Muscle layer of duodenum (tissue), 2 donors: Measurements from ENCODE around the gene BCAN.

Source experiments
- H3K27ac ChIP-seq: one replicate; pipeline ENCODE4 v1.7.0; 2013; ENCODE audit warnings: mild to moderate bottlenecking, low read length
- H3K27me3 ChIP-seq: one replicate; pipeline ENCODE4 v1.7.0; 2013; ENCODE audit warnings: low read depth, mild to moderate bottlenecking, control low read depth, low read length
- H3K36me3 ChIP-seq, 2 donors: one replicate each; pipeline ENCODE4 v1.7.0; 2013; ENCODE audit warnings: low read length in 2 of 2, control low read depth in 1 of 2, mild to moderate bottlenecking in 1 of 2; ENCODE audit not compliant: insufficient read depth in 2 of 2, control insufficient read depth in 1 of 2
- H3K4me1 ChIP-seq, 2 donors: one replicate each; pipeline ENCODE4 v1.7.0; 2013; ENCODE audit warnings: low read length in 2 of 2, mild to moderate bottlenecking in 2 of 2, control low read depth in 1 of 2, moderate library complexity in 1 of 2; ENCODE audit not compliant: insufficient read depth in 2 of 2, control insufficient read depth in 1 of 2
- H3K4me3 ChIP-seq, 2 donors: one replicate each; pipeline ENCODE4 v1.7.0; 2013; ENCODE audit warnings: low read length in 2 of 2, low read depth in 1 of 2, mild to moderate bottlenecking in 1 of 2
- H3K9me3 ChIP-seq, 2 donors: one replicate each; pipeline ENCODE4 v1.7.0; 2013; ENCODE audit warnings: low read length in 2 of 2, control low read depth in 1 of 2, mild to moderate bottlenecking in 1 of 2; ENCODE audit not compliant: control insufficient read depth in 1 of 2
- donor health status: healthy.

Gene BCAN

DNA sequence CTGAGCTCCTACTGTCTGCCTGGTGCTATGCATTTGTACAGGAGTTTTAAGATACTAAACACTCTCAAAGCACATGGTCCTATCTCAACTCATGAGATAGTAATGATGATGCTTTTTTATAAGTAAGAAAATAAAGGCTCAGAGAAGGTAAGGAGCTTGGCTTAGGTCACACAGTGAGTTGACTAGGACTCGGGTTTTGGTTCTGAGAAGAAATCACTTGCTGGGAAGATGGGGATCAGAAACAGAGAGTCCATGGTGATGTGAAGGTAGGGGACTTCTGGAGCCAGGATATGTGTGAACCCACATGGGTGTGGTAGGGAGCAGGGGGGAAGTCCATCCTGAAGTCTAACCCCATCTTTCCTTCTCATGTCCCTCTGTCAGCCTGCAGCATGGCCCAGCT, 3.7 kb downstream of the BCAN start:
- H3K27ac ChIP-seq: no peak overlapping the region

DNA sequence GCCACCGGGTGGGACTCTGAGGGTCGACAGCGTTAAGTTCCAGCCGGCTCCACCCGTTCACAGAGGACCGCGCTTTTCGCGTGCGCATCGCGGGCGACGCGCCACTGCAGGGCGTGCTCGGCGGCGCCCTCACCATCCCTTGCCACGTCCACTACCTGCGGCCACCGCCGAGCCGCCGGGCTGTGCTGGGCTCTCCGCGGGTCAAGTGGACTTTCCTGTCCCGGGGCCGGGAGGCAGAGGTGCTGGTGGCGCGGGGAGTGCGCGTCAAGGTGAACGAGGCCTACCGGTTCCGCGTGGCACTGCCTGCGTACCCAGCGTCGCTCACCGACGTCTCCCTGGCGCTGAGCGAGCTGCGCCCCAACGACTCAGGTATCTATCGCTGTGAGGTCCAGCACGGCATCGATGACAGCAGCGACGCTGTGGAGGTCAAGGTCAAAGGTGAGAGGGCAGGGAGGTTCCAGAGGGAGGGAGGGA, 4.9 kb downstream of the BCAN start:
- H3K36me3 ChIP-seq: no peaks in the 10 kb centered on the region
- H3K27me3 ChIP-seq: peaks cover 37% of the 10 kb centered on the region
- no peaks in the 10 kb centered on the region for H3K4me1 ChIP-seq
- H3K27ac ChIP-seq: no peak overlapping the region
- H3K4me3 ChIP-seq: no peak overlapping the region
- H3K9me3 ChIP-seq: no peaks in the 10 kb centered on the region

More for the DNA sequence above, 3.7 kb downstream of the BCAN start:
- Histone ChIP-seq H3K27me3 (peaks cover 47% of the 10 kb centered on the region), H3K4me1 (peaks cover 0 to 11% of the 10 kb centered on the region in 2 donors), H3K9me3 (no peaks in the 10 kb centered on the region), H3K36me3 (no peaks in the 10 kb centered on the region), H3K4me3 (no peak overlapping the region)

DNA sequence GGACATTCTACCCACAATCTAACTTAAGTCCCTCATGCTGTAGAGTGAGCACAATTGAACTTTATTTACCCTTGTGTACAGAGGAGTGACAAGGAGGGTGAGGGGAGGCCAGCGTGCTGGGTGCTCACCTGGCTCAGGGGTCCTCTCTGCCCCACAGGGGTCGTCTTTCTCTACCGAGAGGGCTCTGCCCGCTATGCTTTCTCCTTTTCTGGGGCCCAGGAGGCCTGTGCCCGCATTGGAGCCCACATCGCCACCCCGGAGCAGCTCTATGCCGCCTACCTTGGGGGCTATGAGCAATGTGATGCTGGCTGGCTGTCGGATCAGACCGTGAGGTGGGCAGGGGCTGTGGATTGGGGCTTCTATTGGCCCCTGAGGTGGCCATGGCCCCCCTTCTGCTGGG, 5.4 kb downstream of the BCAN start:
- Histone ChIP-seq H3K27me3 (peaks cover 33% of the 10 kb centered on the region), H3K9me3 (no peaks in the 10 kb centered on the region), H3K27ac (no peak overlapping the region), H3K4me3 (no peak overlapping the region), H3K36me3 (no peaks in the 10 kb centered on the region), H3K4me1 (no peaks in the 10 kb centered on the region)

DNA sequence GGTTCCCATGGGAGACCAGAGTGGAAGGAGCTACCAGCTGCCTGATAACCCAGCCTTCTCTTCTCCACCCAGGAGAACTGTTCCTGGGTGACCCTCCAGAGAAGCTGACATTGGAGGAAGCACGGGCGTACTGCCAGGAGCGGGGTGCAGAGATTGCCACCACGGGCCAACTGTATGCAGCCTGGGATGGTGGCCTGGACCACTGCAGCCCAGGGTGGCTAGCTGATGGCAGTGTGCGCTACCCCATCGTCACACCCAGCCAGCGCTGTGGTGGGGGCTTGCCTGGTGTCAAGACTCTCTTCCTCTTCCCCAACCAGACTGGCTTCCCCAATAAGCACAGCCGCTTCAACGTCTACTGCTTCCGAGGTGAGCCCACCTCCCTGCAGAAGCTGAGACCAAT, 6.6 kb downstream of the BCAN start:
- peaks cover 27% of the 10 kb centered on the region for H3K27me3 ChIP-seq
- no peak overlapping the region for H3K4me3 ChIP-seq
- H3K4me1 ChIP-seq: no peaks in the 10 kb centered on the region
- H3K27ac ChIP-seq: no peak overlapping the region
- no peaks in the 10 kb centered on the region for H3K36me3 ChIP-seq
- H3K9me3 ChIP-seq: no peaks in the 10 kb centered on the region

DNA sequence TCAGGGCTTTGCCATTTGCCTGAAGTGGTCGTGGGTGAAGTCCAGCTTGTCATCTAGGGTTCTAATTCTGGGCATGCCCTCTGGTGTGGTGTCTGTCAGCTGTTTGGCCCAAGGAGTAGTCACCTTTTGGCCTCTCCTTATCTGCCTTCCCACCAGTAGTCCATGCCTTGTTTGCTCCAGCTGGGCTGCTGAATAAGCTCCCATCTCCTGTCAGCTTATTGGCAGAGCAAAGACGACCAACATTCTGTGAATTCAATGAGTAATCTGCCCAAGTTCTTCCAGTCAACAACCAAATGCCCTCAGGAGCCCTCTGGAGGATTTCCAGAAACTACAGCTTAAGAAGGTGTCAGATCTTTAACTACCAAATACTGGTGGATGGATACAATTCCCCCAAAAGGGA, 7.0 kb downstream of the BCAN start:
- H3K9me3 ChIP-seq: no peaks in the 10 kb centered on the region
- no peak overlapping the region for H3K27ac ChIP-seq
- no peak overlapping the region for H3K4me3 ChIP-seq
- H3K36me3 ChIP-seq: no peaks in the 10 kb centered on the region
- no peaks in the 10 kb centered on the region for H3K4me1 ChIP-seq
- H3K27me3 ChIP-seq: peaks cover 27% of the 10 kb centered on the region

DNA sequence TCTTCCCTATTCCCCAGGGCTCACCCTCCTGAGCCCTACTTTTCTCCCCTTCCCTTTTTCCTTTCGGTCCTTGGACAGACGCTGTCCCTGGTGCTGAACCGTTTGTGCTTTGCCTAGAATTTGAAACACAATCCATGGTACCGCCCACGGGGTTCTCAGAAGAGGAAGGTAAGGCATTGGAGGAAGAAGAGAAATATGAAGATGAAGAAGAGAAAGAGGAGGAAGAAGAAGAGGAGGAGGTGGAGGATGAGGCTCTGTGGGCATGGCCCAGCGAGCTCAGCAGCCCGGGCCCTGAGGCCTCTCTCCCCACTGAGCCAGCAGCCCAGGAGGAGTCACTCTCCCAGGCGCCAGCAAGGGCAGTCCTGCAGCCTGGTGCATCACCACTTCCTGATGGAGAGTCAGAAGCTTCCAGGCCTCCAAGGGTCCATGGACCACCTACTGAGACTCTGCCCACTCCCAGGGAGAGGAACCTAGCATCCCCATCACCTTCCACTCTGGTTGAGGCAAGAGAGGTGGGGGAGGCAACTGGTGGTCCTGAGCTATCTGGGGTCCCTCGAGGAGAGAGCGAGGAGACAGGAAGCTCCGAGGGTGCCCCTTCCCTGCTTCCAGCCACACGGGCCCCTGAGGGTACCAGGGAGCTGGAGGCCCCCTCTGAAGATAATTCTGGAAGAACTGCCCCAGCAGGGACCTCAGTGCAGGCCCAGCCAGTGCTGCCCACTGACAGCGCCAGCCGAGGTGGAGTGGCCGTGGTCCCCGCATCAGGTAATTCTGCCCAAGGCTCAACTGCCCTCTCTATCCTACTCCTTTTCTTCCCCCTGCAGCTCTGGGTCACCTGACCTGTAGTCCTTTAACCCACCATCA, 10.4 kb downstream of the BCAN start:
- Histone ChIP-seq H3K4me3 (no peak overlapping the region), H3K4me1 (peaks cover 0 to 12% of the 10 kb centered on the region in 2 donors), H3K36me3 (no peaks in the 10 kb centered on the region), H3K9me3 (no peaks in the 10 kb centered on the region), H3K27ac (no peak overlapping the region), H3K27me3 (peaks cover 19% of the 10 kb centered on the region)

DNA sequence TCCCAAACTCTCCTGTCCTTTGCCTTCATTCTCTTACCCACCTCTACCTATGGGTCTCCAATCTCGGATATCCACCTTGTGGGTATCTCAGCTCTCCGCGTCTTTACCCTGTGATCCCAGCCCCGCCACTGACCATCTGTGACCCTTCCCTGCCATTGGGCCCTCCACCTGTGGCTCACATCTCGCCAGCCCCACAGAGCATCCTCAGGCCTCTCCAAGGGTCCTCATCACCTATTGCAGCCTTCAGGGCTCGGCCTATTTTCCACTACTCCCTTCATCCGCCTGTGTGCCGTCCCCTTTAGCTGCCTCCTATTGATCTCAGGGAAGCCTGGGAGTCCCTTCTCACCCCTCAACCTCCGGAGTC, 11.1 kb downstream of the BCAN start:
- H3K4me3 ChIP-seq: no peak overlapping the region
- H3K4me1 ChIP-seq: peaks cover 0 to 18% of the 10 kb centered on the region in 2 donors
- peaks cover 13% of the 10 kb centered on the region for H3K27me3 ChIP-seq
- no peaks in the 10 kb centered on the region for H3K36me3 ChIP-seq
- no peak overlapping the region for H3K27ac ChIP-seq
- no peaks in the 10 kb centered on the region for H3K9me3 ChIP-seq

DNA sequence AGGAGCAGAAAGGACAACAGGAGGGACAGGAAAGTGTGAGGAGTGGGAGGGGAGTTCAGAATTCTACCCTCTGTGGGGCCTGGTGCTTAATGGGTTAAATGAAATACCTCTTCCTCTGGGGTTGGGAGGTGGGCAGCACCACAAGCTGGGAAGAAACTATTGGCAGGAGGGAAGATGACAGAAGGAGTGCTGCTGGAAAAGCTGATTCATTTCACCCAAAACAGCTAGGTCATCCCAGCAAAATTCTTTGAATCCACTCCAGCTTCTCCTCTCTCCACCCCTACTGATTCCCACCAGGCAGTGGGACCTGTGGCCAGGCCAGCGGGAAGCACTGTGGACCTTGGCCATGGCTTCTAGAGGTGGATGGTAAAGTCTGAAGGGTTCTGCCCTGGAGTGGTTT, 12.8 kb downstream of the BCAN start:
- Histone ChIP-seq H3K4me3 (no peak overlapping the region), H3K4me1 (peaks cover 4 to 26% of the 10 kb centered on the region in 2 donors), H3K9me3 (no peaks in the 10 kb centered on the region), H3K27ac (no peak overlapping the region), H3K27me3 (peaks cover 12% of the 10 kb centered on the region), H3K36me3 (no peaks in the 10 kb centered on the region)

DNA sequence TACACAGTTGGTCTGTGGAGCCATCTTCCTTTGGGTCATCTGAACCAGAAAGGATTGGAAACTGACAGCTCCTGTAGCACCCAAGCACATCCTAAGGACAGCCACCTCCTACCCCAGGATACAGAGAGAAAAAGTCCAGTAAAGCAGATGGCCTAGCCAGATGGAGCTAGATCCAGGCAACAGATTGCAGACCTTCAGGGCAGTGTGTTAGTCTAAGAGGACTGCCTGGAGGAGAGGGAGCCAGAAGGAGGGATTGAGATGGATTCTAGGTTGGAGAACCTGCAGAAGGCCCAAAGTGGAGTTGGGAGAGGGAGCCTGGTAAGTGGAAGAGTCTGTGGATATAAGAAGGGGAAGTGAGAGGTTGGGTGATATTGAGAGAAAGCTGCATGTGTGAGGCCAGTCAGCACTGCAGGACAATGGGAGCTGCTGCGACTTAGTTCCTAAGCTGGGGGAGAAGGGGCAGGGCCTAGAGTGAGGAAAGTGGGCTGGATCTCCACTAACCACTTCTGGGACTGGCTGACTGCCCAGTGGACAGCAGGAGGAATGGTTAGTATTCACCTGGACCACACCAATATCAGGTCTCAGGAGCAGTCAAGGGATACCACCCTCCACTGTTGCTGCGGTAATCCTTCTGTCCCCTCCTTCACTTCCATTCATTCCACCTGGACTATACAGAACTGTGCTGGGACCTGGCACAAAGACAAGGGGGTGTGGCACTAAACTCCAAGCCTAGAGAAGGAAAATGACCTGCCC, 13.4 kb downstream of the BCAN start:
- H3K4me1 ChIP-seq: peaks cover 7 to 29% of the 10 kb centered on the region in 2 donors
- H3K36me3 ChIP-seq: no peaks in the 10 kb centered on the region
- H3K27ac ChIP-seq: no peak overlapping the region
- no peaks in the 10 kb centered on the region for H3K9me3 ChIP-seq
- H3K27me3 ChIP-seq: peaks cover 12% of the 10 kb centered on the region
- H3K4me3 ChIP-seq: no peak overlapping the region

DNA sequence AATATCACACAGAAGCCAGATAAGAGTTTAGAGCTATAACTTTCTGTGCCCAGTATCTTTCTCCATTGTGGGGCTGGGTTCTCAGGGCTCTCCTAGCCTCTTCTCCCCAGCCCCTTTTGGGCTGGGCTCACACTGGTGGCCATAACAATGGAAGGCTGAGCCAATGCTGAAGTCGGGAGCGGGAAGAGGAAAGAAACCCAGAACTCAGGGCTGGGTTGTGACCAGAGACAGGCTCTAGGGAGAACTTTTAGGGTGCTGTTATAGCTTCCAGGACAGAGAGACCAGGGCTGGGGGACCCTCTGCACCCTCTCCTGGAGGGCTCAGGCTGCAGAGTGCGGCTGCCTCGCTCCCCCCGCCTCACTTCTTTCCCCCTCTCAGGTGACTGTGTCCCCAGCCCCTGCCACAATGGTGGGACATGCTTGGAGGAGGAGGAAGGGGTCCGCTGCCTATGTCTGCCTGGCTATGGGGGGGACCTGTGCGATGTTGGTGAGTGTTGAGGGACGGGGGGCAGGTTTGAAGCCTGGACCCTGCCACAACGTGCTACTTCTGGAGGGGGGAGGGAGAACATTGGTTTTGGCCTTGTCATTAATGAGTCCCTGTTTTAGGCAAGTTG, 14.1 kb downstream of the BCAN start:
- peaks cover 13 to 36% of the 10 kb centered on the region in 2 donors for H3K4me1 ChIP-seq
- H3K27ac ChIP-seq: no peak overlapping the region
- peaks cover 12% of the 10 kb centered on the region for H3K27me3 ChIP-seq
- no peaks in the 10 kb centered on the region for H3K36me3 ChIP-seq
- H3K4me3 ChIP-seq: no peak overlapping the region
- H3K9me3 ChIP-seq: no peaks in the 10 kb centered on the region
